NB4 (cell line): ENCODE measurements around the gene METTL3.

Source experiments
- DNase-seq: peaks from one replicate; pipeline ENCODE4 v3.0.0; 2010; ENCODE audit warnings: low read depth
- H3K4me3 ChIP-seq: one replicate; pipeline ENCODE4 v1.5.1; 2011; ENCODE audit warnings: mild to moderate bottlenecking, low read depth, low read length, moderate library complexity
- MYC ChIP-seq: IDR thresholded peaks from 2 replicates; pipeline ENCODE4 v1.6.1; 2011; ENCODE audit warnings: low read depth, low read length
- POLR2A ChIP-seq: IDR thresholded peaks from 2 replicates; pipeline ENCODE4 v1.6.1; 2011; ENCODE audit warnings: mild to moderate bottlenecking; ENCODE audit not compliant: insufficient read length; ENCODE audit errors: extremely low read depth
- TF ChIP-seq, protein P1 (sequence below): IDR thresholded peaks from 2 replicates; pipeline ENCODE4 v1.6.1; 2011; ENCODE audit warnings: low read depth, low read length
- TF ChIP-seq, protein P2 (sequence below): IDR thresholded peaks from one replicate; pipeline ENCODE4 v1.5.1; 2012; ENCODE audit warnings: low read depth, low read length

METTL3 gene

DNA sequence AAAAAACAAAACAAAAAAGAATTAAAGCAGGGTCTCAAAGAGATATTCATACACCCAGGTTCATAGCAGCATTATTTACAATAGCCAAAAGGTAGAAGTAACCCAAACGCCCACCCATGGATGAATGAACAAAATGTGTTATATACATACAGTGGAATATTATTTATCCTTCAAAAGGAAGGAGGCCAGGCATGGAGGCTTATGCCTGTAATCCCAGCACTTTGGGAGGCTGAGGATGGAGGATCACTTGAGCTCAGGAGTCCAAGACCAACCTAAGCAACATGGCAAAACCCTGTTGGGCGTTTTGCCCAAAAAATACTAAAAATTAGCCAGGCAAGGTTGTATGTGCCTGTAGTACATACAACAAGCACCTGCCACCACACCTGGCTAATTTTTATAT lies 4.6 kb downstream of the METTL3 start:
- no peak for DNase-seq

DNA sequence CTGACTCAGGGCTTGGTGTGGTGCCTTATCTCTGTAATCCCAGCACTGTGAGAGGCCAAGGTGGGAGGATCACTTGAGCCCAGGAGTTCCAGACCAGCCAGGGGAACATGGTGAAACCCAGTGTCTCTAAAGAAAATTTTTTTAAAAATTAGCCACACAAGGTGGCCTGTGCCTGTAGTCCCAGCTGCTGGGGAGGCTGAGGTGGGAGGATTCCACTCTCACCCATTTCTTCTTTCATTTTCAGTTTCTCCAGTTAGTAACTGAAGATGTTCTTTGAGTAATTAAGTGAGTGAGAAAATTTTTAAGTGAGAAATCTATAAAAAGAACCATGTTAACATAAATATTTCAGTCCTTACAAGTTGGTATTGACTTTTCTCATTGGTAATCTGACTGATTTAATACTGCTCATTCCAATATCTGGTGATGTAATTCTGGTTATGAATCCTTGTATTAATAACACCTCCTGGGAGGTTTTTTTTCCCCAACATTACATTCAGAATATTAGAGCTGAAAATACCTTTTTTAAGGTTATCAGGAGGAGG lies 6.1 kb downstream of the METTL3 start:
- no peak for DNase-seq

More for the DNA sequence above, 4.6 kb downstream of the METTL3 start:
- H3K4me3 ChIP-seq, result no peak overlapping the region
- TF ChIP-seq, protein P1, sequence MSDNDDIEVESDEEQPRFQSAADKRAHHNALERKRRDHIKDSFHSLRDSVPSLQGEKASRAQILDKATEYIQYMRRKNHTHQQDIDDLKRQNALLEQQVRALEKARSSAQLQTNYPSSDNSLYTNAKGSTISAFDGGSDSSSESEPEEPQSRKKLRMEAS, result no peak
- TF ChIP-seq, protein P2, sequence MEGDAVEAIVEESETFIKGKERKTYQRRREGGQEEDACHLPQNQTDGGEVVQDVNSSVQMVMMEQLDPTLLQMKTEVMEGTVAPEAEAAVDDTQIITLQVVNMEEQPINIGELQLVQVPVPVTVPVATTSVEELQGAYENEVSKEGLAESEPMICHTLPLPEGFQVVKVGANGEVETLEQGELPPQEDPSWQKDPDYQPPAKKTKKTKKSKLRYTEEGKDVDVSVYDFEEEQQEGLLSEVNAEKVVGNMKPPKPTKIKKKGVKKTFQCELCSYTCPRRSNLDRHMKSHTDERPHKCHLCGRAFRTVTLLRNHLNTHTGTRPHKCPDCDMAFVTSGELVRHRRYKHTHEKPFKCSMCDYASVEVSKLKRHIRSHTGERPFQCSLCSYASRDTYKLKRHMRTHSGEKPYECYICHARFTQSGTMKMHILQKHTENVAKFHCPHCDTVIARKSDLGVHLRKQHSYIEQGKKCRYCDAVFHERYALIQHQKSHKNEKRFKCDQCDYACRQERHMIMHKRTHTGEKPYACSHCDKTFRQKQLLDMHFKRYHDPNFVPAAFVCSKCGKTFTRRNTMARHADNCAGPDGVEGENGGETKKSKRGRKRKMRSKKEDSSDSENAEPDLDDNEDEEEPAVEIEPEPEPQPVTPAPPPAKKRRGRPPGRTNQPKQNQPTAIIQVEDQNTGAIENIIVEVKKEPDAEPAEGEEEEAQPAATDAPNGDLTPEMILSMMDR, result no peak
- TF ChIP-seq POLR2A (no peak), MYC (no peak)

DNA sequence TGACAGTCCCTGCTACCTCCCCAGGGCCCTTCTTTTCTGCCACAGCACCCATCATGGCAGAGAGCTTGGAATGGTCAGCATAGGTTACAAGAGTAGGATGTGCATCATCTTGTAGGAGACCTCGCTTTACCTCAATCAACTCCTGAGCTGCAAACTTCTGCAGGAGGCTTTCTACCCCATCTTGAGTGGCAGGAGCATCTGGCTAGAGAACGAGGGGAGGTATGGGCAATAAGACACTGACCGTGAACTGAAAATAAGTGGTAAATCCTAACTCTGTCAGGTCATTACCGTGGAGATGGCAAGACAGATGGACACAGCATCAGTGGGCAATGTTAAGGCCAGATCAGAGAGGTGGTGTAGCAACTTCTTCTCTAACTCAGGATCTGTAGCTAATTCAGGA lies 7.8 kb downstream of the METTL3 start:
- no peak for DNase-seq
- TF ChIP-seq, protein P2, result no peak
- TF ChIP-seq MYC, result no peak
- TF ChIP-seq POLR2A, result no peak
- TF ChIP-seq, protein P1, result no peak
- no peak overlapping the region for H3K4me3 ChIP-seq

More for the DNA sequence above, 6.1 kb downstream of the METTL3 start:
- H3K4me3 ChIP-seq, result no peak overlapping the region
- TF ChIP-seq POLR2A (no peak), MYC (no peak)
- TF ChIP-seq, protein P1, result no peak
- TF ChIP-seq, protein P2, result no peak

DNA sequence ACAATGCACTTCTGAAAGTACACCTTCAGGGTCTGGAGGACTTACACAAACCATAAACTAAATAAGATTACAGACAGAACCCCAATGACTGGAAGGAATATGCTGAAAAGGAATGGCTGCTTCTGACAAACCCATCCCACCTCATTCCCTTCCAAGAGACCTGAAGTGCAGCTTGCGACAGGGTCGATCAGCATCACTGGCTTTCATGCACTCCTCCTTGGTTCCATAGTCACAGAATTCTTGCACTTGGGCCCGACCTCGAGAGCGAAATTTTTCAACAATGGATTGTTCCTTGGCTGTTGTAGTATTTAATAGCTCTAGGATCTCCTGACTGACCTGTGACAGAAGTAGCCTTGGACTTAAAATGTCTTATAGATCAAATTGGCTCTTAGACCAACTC lies 9.6 kb downstream of the METTL3 start:
- no peak for DNase-seq
- TF ChIP-seq POLR2A, result no peak
- TF ChIP-seq, protein P2, result no peak
- TF ChIP-seq, protein P1, result no peak
- TF ChIP-seq MYC, result no peak
- no peak overlapping the region for H3K4me3 ChIP-seq

DNA sequence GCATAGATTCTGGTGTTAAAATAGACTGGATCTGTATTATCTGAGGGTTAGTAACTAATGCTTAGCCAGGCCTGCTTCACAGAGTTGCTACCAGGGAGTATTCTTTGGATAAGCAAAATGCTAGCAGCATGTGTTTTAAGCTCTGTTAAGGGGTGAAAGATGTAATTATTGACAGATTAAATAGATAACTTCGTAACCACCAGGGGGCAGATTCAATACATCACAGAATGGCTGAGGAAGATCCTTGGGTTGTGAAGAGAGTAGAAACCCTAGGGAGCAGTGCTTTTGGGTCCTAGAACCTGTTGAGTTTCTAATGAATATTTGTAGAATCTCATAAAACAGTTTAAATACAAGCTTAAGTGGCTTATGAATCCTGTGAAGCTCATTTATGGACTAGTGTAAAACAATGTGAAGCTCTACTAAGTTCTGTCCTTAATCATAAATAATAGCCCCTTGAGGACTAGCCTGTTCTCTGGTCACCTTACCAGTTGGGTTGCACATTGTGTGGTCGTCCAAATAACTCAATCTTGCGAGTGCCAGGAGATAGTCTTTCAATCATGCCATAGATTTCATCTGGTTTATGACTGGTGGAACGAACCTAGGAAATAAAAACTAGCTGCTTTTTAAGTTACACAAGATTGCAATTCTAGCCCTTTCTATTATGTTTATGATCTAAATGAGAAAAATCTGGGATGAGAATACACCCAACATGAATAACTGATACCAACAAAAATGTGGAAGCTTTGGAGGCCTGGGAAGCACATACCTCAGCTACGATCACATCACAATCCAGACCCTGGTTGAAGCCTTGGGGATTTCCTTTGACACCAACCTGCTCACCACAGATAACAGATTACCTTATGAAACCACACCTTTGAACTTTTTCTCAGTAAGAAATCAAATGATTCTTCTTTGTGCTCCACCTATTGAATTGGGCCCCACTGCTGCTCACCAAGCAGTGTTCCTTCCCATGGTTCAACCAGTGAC lies 12.3 kb downstream of the METTL3 start:
- peak; percentile 62 for DNase-seq

More for the DNA sequence above, 12.3 kb downstream of the METTL3 start:
- TF ChIP-seq, protein P1, result no peak
- TF ChIP-seq, protein P2, result peak; percentile 27
- H3K4me3 ChIP-seq, result no peak overlapping the region
